HepG2 (cell line): ENCODE data around the gene IL1B. TPM values are rescaled to one million over a fixed set of nuclear protein-coding genes. Genes with fewer than 3 reads are reported as not detected.

Experiments
- ATAC-seq: fragments of 200-7000 bp; cut with Tn5 transposase; 3 replicates; pipeline ENCODE4 v1.9.1; 2020; ENCODE audit warnings: mild to moderate bottlenecking, moderate library complexity
- BruUV-seq: library from RNA; stranded (reverse); fragments of 400-500 nt; replicated peaks from 2 replicates; lab custom pipeline; 2021; lab: Mats Ljungman, UMichigan
- CTCF ChIA-PET: fragments of 300-600 bp; formaldehyde crosslinking; extraction: SDS; loops from one replicate; lab custom pipeline; 2021; ENCODE audit warnings: low total read pairs, inconsistent platforms, low intra/inter-chr PET ratio; lab: Yijun Ruan, JAX
- POLR2A ChIA-PET: fragments of 350-600 bp; sonication (Branson Sonifier 250); formaldehyde crosslinking; loops from one replicate; lab custom pipeline; 2020; ENCODE audit warnings: antibody characterized with exemption, inconsistent platforms; lab: Yijun Ruan, JAX
- DNase-seq: peaks from one replicate; pipeline ENCODE4 v3.0.0-alpha.2; 2015; ENCODE audit warnings: low spot score
- FAIRE-seq: peaks from 3 replicates; lab custom pipeline; 2011; peaks lifted over from hg19 to GRCh38; lab: Jason Lieb, UNC
- H2AFZ ChIP-seq: one replicate; pipeline ENCODE4 v1.6.1; 2011; ENCODE audit warnings: low read length, inconsistent platforms
- H3K27ac ChIP-seq: fragments of 300-600 bp; 3 replicates; pipeline ENCODE4 v1.8.0; 2011; ENCODE audit warnings: mixed run types, mild to moderate bottlenecking, mixed read lengths, low read length, inconsistent platforms; ENCODE audit not compliant: insufficient read depth; ENCODE audit errors: extremely low read length
- H3K27me3 ChIP-seq, 2 experiments: fragments of 200-600 bp in 1 of 2; 2 replicates in 1 of 2; 3 replicates in 1 of 2; pipeline versions ENCODE4 v1.6.0 to v1.8.0; 2011; ENCODE audit warnings: low read length in 2 of 2, mild to moderate bottlenecking in 2 of 2, moderate library complexity in 2 of 2, inconsistent platforms in 1 of 2; ENCODE audit not compliant: insufficient read depth in 2 of 2, control insufficient read depth in 1 of 2
- H3K36me3 ChIP-seq, 2 experiments: fragments of 200-600 bp in 1 of 2; replicated peaks in 1 of 2; 2 replicates in 1 of 2; 3 replicates in 1 of 2; pipeline versions ENCODE4 v1.5.1 to v1.8.0; 2011; ENCODE audit warnings: low read length in 2 of 2, inconsistent platforms in 1 of 2; ENCODE audit not compliant: insufficient read depth in 2 of 2, control insufficient read depth in 1 of 2
- H3K4me1 ChIP-seq: 2 replicates; pipeline ENCODE4 v1.5.1; 2012; ENCODE audit warnings: low read length, inconsistent platforms; ENCODE audit not compliant: insufficient read depth
- H3K4me2 ChIP-seq: 2 replicates; pipeline ENCODE4 v1.6.0; 2011; ENCODE audit warnings: low read depth, low read length, inconsistent platforms
- H3K4me3 ChIP-seq, 3 experiments: fragments of 200-600 bp in 1 of 3; sonication (generic), shearing (Covaris generic) in 1 of 3; replicated peaks in 1 of 3; 2 replicates each; pipeline ENCODE4 v1.5.1; 2011 to 2016; ENCODE audit warnings: low read length in 3 of 3, inconsistent platforms in 2 of 3, low read depth in 2 of 3, mild to moderate bottlenecking in 2 of 3, control low read depth in 1 of 3, mixed read lengths in 1 of 3; ENCODE audit not compliant: insufficient read depth in 1 of 3
- H3K79me2 ChIP-seq: one replicate; pipeline ENCODE4 v1.6.1; 2011; ENCODE audit warnings: low read length, inconsistent platforms; ENCODE audit not compliant: insufficient read depth
- H3K9ac ChIP-seq: 2 replicates; pipeline ENCODE4 v1.6.0; 2011; ENCODE audit warnings: mild to moderate bottlenecking, low read depth, low read length, inconsistent platforms; ENCODE audit not compliant: insufficient read depth
- H3K9me3 ChIP-seq: 2 replicates; pipeline ENCODE4 v1.5.1; 2012; ENCODE audit warnings: mild to moderate bottlenecking, low read length
- H4K20me1 ChIP-seq: 2 replicates; pipeline ENCODE4 v1.6.0; 2011; ENCODE audit warnings: inconsistent platforms, mild to moderate bottlenecking, low read length, moderate library complexity; ENCODE audit not compliant: insufficient read depth
- AGO2 ChIP-seq: fragments of 200-400 bp; formaldehyde crosslinking; optimal IDR thresholded peaks from 2 replicates; pipeline ENCODE3; 2017; ENCODE audit warnings: mild to moderate bottlenecking, low read depth, low read length, moderate library complexity
- AHDC1 ChIP-seq: sonication (generic); formaldehyde crosslinking; IDR thresholded peaks from 2 replicates; pipeline ENCODE4 v1.5.1; 2020; ENCODE audit warnings: mild to moderate bottlenecking, missing genetic modification reagents, borderline replicate concordance
- KLF9 ChIP-seq: IDR thresholded peaks from 2 replicates; pipeline ENCODE4 v1.6.1; 2016; ENCODE audit warnings: low read depth
- MAZ ChIP-seq, 2 experiments: sonication (generic) in 1 of 2; formaldehyde crosslinking in 1 of 2; IDR thresholded peaks; 2 replicates each; pipeline versions ENCODE4 v1.5.0 to v1.6.1; 2012 to 2020; ENCODE audit warnings: low read depth in 2 of 2, mild to moderate bottlenecking in 2 of 2, borderline replicate concordance in 1 of 2, improper control_type of control experiment in 1 of 2, low read length in 1 of 2, missing genetic modification reagents in 1 of 2, moderate library complexity in 1 of 2
- NR2F2 ChIP-seq: IDR thresholded peaks from 2 replicates; pipeline ENCODE4 v1.6.1; 2012; ENCODE audit warnings: low read depth, inconsistent platforms, borderline replicate concordance
- NR2F6 ChIP-seq, 2 experiments: IDR thresholded peaks; 2 replicates each; pipeline ENCODE4 v1.6.1; 2016; ENCODE audit warnings: antibody characterized with exemption in 1 of 2, mild to moderate bottlenecking in 1 of 2
- SNAPC5 ChIP-seq: sonication (generic); formaldehyde crosslinking; IDR thresholded peaks from 2 replicates; pipeline ENCODE4 v1.8.1; 2023; ENCODE audit warnings: mild to moderate bottlenecking, missing genetic modification reagents, borderline replicate concordance
- SP4 ChIP-seq: sonication (generic); formaldehyde crosslinking; IDR thresholded peaks from 2 replicates; pipeline ENCODE4 v1.8.1; 2023; ENCODE audit warnings: mild to moderate bottlenecking, missing genetic modification reagents
- ZNF503 ChIP-seq: sonication (generic); formaldehyde crosslinking; IDR thresholded peaks from 2 replicates; pipeline ENCODE4 v1.4.0; 2020; ENCODE audit warnings: missing genetic modification reagents
- WGBS: methylation state at CpG from one replicate; pipeline ENCODE4 v1.1.6; 2017; ENCODE audit warnings: low lambda C conversion rate; 5-methylcytosine and 5-hydroxymethylcytosine counted together
- in situ Hi-C: cut with HindIII; loops from 2 replicates; pipeline ENCODE4 v1.10.0; 2017; ENCODE audit warnings: low pct_unique_long_range_greater_than_20kb; ENCODE audit not compliant: extremely low pct_ligation_motif_present
- intact Hi-C: fragments of 100-400 bp; cut with micrococcal nuclease; formaldehyde crosslinking; loops from one replicate; pipeline ENCODE4 v1.10.0; 2022; ENCODE audit not compliant: unreplicated experiment
- polyA plus RNA-seq, 8 experiments: library from polyadenylated mRNA; depleted of rRNA in 3 of 8; stranded (reverse) in 7 of 8; unstranded in 1 of 8; fragments of >200 nt; fragmentation: Illumina TruSeq in 4 of 8; extraction: Trizol in 4 of 8; gene quantifications; 2 replicates each; pipeline versions ENCODE4 v1.2.1 to v1.2.3, GENCODE V29; 2011 to 2016; ENCODE audit warnings: low read depth in 4 of 8, missing spikeins in 1 of 8, mixed read lengths in 1 of 8; ENCODE audit not compliant: insufficient read depth in 1 of 8
- total RNA-seq, 5 experiments: library from RNA; depleted of rRNA; stranded (reverse); fragments of >200 nt; fragmentation: Illumina TruSeq; extraction: Trizol; gene quantifications; 2 replicates each; pipeline ENCODE4 v1.2.3, GENCODE V29; 2016; ENCODE audit warnings: low read depth in 1 of 5

Gene IL1B
- total and polyA plus RNA-seq, 2 of the 13 experiments (the other 11 are each of a cell fraction or from before 2014, with no cell fraction given), result 0.18 TPM; not detected in 1

- no peak for TF ChIP-seq AHDC1 (CRISPR knock-in tag)
- no peak for TF ChIP-seq KLF9
- no peak for TF ChIP-seq ZNF503 (CRISPR knock-in tag)
- no peak for TF ChIP-seq AGO2
Observed at GRCh38 chr2:112821682-112822081, 14.9 kb downstream of the IL1B start (continued).

- Histone ChIP-seq H4K20me1 (no peaks in the 10 kb centered on the region), H3K9me3 (no peaks in the 10 kb centered on the region), H3K9ac (no peak overlapping the region), H3K4me1 (peaks cover 67% of the 10 kb centered on the region), H2AFZ (no peak overlapping the region), H3K27me3 (no peaks in the 10 kb centered on the region), H3K27ac (no peak overlapping the region), H3K4me3 (no peak overlapping the region), H3K4me2 (no peak overlapping the region), H3K79me2 (no peaks in the 10 kb centered on the region), H3K36me3 (no peaks in the 10 kb centered on the region)
- BruUV-seq, result no TSS peak
- intact Hi-C loops, result no loop called here
- CTCF ChIA-PET, result no interaction called here
- POLR2A ChIA-PET, result no interaction called here
- in situ Hi-C loops, result no loop called here
- FAIRE-seq (no peak), ATAC-seq (no peak), DNase-seq (no peak)
- 89% methylated on average over 5 of the region's 5 CpGs for WGBS
- TF ChIP-seq SNAPC5 (CRISPR knock-in tag) (no peak), MAZ (IDR thresholded peaks at IDR 0.05; ENCODE audit: borderline replicate concordance, low read depth, low read length) (no peak), MAZ (CRISPR knock-in tag; IDR thresholded peaks at IDR 0.05; ENCODE audit: low read depth) (no peak), NR2F2 (peak; percentile 48; the same call in 1 of the 2 replicates), NR2F6 (IDR thresholded peaks at IDR 0.05) (peak; percentile 58; the same call in 1 of the 2 replicates), NR2F6 (CRISPR knock-in tag; IDR thresholded peaks at IDR 0.05) (no peak), SP4 (CRISPR knock-in tag) (no peak)
Observed at GRCh38 chr2:112821142-112821541, 15.4 kb downstream of the IL1B start.
